ENCODE results near the gene TRIM54.

GRCh38 chr2:27256855-27257454 is 25.3 kb upstream of the TRIM54 start:
- TF ChIP-seq CTCF (conservative IDR thresholded peaks at IDR 0.05; ENCODE audit: low read depth, low read length) (no peak), EZH2 (IDR thresholded peaks at IDR 0.05; ENCODE audit: borderline replicate concordance, low read depth, low read length, poor library complexity, severe bottlenecking) (no peak)

All from A673 (cell line).